Measurements from ENCODE around the gene DOCK6. TPM values are rescaled to one million over a fixed set of nuclear protein-coding genes. Genes with fewer than 3 reads are reported as not detected.
A peak's percentile ranks its signal among the peaks of the same experiment; 100 is the strongest.

DOCK6 gene
- total RNA-seq, 2 donors from 2014 or later: 12.7 to 49.4 TPM

DNA sequence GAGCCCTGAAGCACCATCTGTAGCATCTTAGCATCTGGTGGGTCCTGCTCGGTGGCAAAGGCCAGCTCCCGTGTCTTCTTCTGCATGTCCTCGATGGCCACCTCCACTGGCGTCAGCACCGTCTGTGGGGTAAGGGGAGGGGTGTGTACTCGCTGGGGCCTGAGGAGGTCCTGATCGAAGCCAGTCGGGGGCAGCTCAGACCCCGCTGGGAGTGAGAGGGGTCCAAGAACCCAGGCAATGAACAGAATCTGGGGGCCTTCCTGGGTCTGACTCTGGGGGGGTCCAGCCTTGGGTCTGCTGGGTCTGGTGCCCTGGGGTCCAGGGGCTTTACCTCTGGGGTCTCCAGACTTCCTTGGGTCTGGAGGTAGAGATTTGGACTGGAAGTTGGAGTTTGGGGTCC is 61.4 kb downstream of the DOCK6 start:
- no peak for DNase-seq (ENCODE audit: low spot score)
- Histone ChIP-seq H3K4me3 (no peak overlapping the region), H3K36me3 (peaks cover 12% of the 10 kb centered on the region), H3K4me1 (peaks cover 0 to 57% of the 10 kb centered on the region in 2 donors), H3K27ac (peak overlapping the region; percentile 95 to 96), H3K9me3 (no peaks in the 10 kb centered on the region), H3K27me3 (no peaks in the 10 kb centered on the region)
- TF ChIP-seq, protein P1, sequence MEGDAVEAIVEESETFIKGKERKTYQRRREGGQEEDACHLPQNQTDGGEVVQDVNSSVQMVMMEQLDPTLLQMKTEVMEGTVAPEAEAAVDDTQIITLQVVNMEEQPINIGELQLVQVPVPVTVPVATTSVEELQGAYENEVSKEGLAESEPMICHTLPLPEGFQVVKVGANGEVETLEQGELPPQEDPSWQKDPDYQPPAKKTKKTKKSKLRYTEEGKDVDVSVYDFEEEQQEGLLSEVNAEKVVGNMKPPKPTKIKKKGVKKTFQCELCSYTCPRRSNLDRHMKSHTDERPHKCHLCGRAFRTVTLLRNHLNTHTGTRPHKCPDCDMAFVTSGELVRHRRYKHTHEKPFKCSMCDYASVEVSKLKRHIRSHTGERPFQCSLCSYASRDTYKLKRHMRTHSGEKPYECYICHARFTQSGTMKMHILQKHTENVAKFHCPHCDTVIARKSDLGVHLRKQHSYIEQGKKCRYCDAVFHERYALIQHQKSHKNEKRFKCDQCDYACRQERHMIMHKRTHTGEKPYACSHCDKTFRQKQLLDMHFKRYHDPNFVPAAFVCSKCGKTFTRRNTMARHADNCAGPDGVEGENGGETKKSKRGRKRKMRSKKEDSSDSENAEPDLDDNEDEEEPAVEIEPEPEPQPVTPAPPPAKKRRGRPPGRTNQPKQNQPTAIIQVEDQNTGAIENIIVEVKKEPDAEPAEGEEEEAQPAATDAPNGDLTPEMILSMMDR (IDR thresholded peaks at IDR 0.05): no peak

DNA sequence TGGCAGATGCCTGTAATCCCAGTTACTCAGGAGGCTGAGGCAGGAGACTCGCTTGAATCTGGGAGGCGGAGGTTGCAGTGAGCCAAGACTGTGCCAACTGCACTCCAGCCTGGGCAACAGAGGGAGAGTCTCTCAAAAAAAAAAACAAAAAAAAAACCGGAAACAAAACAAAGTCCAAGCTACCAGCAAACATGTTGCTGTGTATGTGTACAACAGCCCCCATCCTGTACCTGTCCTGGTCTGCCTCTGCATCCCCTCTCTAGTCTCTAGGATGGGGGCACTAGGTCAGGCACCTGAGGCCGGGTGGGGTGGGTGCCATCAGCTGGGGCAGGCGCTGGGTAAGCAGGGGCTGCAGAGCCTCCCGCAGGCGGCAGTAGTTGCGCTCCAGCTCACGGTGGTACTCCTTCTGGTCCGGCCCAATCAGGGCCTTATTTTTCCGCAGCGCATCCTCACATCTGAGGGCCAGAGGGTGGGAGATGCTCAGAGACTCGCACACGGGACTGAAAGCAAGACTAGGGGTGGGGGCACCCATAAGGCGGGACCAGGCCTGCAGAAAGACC is 62.2 kb downstream of the DOCK6 start:
- no peak for DNase-seq (ENCODE audit: low spot score)
- TF ChIP-seq, protein P1 (IDR thresholded peaks at IDR 0.05): no peak
- Histone ChIP-seq H3K27me3 (no peaks in the 10 kb centered on the region), H3K9me3 (no peaks in the 10 kb centered on the region), H3K4me3 (no peak overlapping the region), H3K27ac (peak overlapping the region; percentile 95 to 96), H3K36me3 (peaks cover 16% of the 10 kb centered on the region), H3K4me1 (peaks cover 0 to 65% of the 10 kb centered on the region in 2 donors)

DNA sequence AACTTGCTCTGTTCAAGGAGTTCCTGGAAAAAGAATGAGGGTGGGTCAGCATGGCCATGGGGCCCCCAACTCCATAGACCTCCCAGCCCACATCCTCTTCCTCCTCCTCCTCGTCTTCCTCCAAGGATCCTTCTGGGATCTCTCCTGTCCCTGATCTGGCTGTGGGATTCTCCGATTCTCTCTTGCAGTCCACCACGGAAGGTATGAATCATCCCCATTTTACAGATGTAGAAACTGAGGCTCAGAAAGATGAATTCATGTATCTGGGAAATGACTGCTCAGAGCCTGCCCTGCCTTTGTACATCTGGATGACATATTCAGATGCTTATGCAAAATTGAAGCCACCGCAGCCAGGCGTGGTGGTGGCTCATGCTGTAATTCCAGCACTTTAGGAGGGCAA is 62.8 kb downstream of the DOCK6 start:
- H3K4me1 ChIP-seq: peaks cover 0 to 65% of the 10 kb centered on the region in 2 donors
- no peaks in the 10 kb centered on the region for H3K27me3 ChIP-seq
- no peak overlapping the region for H3K4me3 ChIP-seq
- peak overlapping the region; percentile 95 to 96 for H3K27ac ChIP-seq
- TF ChIP-seq, protein P1 (IDR thresholded peaks at IDR 0.05): no peak
- no peak for DNase-seq (ENCODE audit: low spot score)
- H3K9me3 ChIP-seq: no peaks in the 10 kb centered on the region
- H3K36me3 ChIP-seq: peaks cover 16% of the 10 kb centered on the region

DNA sequence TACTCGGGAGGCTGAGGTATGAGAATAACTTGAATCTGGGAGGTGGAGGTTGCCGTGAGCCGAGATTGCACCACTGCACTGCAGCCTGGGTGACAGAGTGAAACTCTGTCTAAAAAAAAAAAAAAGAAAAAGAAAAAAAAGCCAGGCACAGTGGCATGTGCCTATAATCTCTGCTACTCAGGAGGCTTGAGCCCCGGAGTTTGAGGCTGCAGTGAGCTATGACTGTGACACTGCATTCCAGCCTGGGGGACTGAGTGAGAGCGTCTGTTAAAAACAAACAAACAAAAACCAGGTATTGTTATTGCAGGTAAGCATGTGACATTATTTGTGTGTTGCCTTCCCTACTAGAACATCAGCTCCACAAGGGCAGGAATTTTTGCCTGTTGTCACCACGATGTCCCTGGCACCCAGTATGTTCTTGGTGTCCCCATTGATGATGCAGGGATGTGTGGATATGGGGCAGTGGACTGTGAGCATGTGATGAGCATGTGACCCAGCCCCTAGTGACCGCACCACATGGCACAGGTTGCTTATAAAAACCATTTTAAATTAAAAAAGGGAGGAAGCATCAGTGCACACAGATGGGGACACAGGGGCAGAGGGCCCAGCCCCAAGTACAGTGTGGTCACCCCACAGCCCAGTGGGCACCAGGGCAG is 63.4 kb downstream of the DOCK6 start:
- no peak for DNase-seq (ENCODE audit: low spot score)
- no peaks in the 10 kb centered on the region for H3K9me3 ChIP-seq
- no peak overlapping the region for H3K4me3 ChIP-seq
- H3K4me1 ChIP-seq: peaks cover 0 to 65% of the 10 kb centered on the region in 2 donors
- TF ChIP-seq, protein P1 (IDR thresholded peaks at IDR 0.05): no peak
- peak overlapping the region; percentile 95 to 96 for H3K27ac ChIP-seq
- no peaks in the 10 kb centered on the region for H3K27me3 ChIP-seq
- peaks cover 22% of the 10 kb centered on the region for H3K36me3 ChIP-seq

DNA sequence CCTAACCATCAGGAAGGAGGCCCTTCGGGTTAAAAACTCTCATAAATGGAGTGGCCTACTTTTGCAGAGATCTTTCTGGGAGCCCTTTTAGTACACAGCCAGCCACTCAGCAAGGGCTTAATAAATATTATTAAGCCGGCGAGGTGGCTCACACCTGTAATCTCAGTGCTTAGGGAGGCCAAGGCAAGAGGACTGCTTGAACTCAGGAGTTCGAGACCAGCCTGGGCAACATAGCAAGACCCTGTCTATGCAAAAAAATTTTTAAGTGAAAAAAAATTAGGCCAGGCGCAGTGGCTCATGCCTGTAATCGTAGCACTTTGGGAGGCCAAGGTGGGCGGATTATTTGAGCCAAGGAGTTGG is 64.2 kb downstream of the DOCK6 start:
- peaks cover 3 to 65% of the 10 kb centered on the region in 2 donors for H3K4me1 ChIP-seq
- H3K27me3 ChIP-seq: no peaks in the 10 kb centered on the region
- no peaks in the 10 kb centered on the region for H3K9me3 ChIP-seq
- TF ChIP-seq, protein P1 (IDR thresholded peaks at IDR 0.05): no peak
- H3K36me3 ChIP-seq: peaks cover 30% of the 10 kb centered on the region
- DNase-seq (ENCODE audit: low spot score): no peak
- H3K4me3 ChIP-seq: no peak overlapping the region
- H3K27ac ChIP-seq: peak overlapping the region; percentile 95 to 96
